Kidney (tissue), 14 donors: ENCODE data around the gene PPFIA2. TPM values are rescaled to one million over a fixed set of nuclear protein-coding genes. Genes with fewer than 3 reads are reported as not detected.

Experiments
- DNase-seq, 5 donors: peaks; one replicate each; pipeline ENCODE4 v3.0.0-alpha.2; 2013 to 2020
- FAIRE-seq: peaks from 2 replicates; lab custom pipeline; 2012; peaks lifted over from hg19 to GRCh38; lab: Jason Lieb, UNC
- H3K27ac ChIP-seq, 2 donors: one replicate each; pipeline ENCODE4 v1.7.0; 2013; ENCODE audit warnings: low read depth in 2 of 2, low read length in 2 of 2, inconsistent platforms in 1 of 2
- H3K27me3 ChIP-seq: one replicate; pipeline ENCODE4 v1.7.1; 2013; ENCODE audit warnings: low read length, inconsistent platforms; ENCODE audit not compliant: control insufficient read depth, insufficient read depth
- H3K36me3 ChIP-seq, 3 donors: one replicate each; pipeline versions ENCODE4 v1.7.0 to v1.7.1; 2013; ENCODE audit warnings: low read length in 3 of 3, control low read depth in 1 of 3, inconsistent platforms in 1 of 3; ENCODE audit not compliant: insufficient read depth in 3 of 3, control insufficient read depth in 2 of 3
- H3K4me1 ChIP-seq, 3 donors: one replicate each; pipeline versions ENCODE4 v1.7.0 to v1.7.1; 2013; ENCODE audit warnings: low read length in 3 of 3, inconsistent platforms in 1 of 3, low read depth in 1 of 3; ENCODE audit not compliant: control insufficient read depth in 2 of 3, insufficient read depth in 2 of 3
- H3K4me3 ChIP-seq, 3 donors: one replicate each; pipeline versions ENCODE4 v1.7.0 to v1.8.1; 2013; ENCODE audit warnings: low read length in 3 of 3, control low read depth in 1 of 3, inconsistent platforms in 1 of 3
- H3K9ac ChIP-seq, 3 donors: one replicate each; pipeline versions ENCODE4 v1.7.0 to v1.7.1; 2013; ENCODE audit warnings: low read length in 3 of 3, control low read depth in 1 of 3, inconsistent platforms in 1 of 3
- H3K9me3 ChIP-seq, 3 donors: one replicate each; pipeline versions ENCODE4 v1.7.0 to v1.7.1; 2013; ENCODE audit warnings: low read length in 3 of 3, control low read depth in 1 of 3, inconsistent platforms in 1 of 3; ENCODE audit not compliant: control insufficient read depth in 2 of 3, insufficient read depth in 1 of 3
- CTCF ChIP-seq: IDR thresholded peaks from 3 replicates; pipeline ENCODE4 v1.5.1; 2012; ENCODE audit warnings: mild to moderate bottlenecking, moderate library complexity, borderline replicate concordance; ENCODE audit not compliant: insufficient read depth; ENCODE audit errors: extremely low read depth
- intact Hi-C: fragments of 100-400 bp; cut with DNase I; formaldehyde crosslinking; loops from one replicate; pipeline ENCODE4 v1.11.1; 2022
- polyA plus RNA-seq: library from polyadenylated mRNA; stranded (reverse); fragments of 350-450 nt; fragmentation: Illumina TruSeq; extraction: RNeasy Lipid Tissue Mini Kit (QIAGEN cat#74804); gene quantifications from one replicate; pipeline ENCODE4 v1.2.3, GENCODE V29; 2014; ENCODE audit warnings: low read depth, low replicate concordance; ENCODE audit not compliant: insufficient read depth
- total RNA-seq: library from RNA; stranded (reverse); fragmentation: NEBNext Ultra II Directional; extraction: Animal tissue kit (Norgen Biotek cat#: 25700); gene quantifications from one replicate; pipeline ENCODE4 v1.2.1, GENCODE V29; 2021
- donor health status: control.
- donor health status: control.
- donor health status: control.
- donor health status: control.
- donor health status: control.
- donor health status: DM: yes; HTN: yes; CAD: no.
- donor health status: Normal renal cell carcinoma (clear cell type).

PPFIA2 gene
- total and polyA plus RNA-seq, 2 donors from 2014 or later, result 2.8 to 9.4 TPM

- Histone ChIP-seq H3K27me3 (no peaks in the 10 kb centered on the region), H3K9ac (no peak overlapping the region), H3K9me3 (no peaks in the 10 kb centered on the region), H3K4me3 (no peak overlapping the region), H3K4me1 (no peaks in the 10 kb centered on the region), H3K27ac (no peak overlapping the region), H3K36me3 (no peaks in the 10 kb centered on the region)
- TF ChIP-seq CTCF, result no peak
- FAIRE-seq (no peak), DNase-seq (no peak)
- intact Hi-C loops, result no loop called here
Observed at GRCh38 chr12:81692008-81692407, 67.1 kb downstream of the PPFIA2 start.

GRCh38 chr12:81683881-81684280 lies 75.3 kb downstream of the PPFIA2 start:
- no peak for TF ChIP-seq CTCF
- Histone ChIP-seq H3K4me1 (no peaks in the 10 kb centered on the region), H3K4me3 (no peak overlapping the region), H3K9me3 (no peaks in the 10 kb centered on the region), H3K9ac (no peak overlapping the region), H3K36me3 (no peaks in the 10 kb centered on the region), H3K27me3 (no peaks in the 10 kb centered on the region), H3K27ac (no peak overlapping the region)
- FAIRE-seq, result no peak
- DNase-seq, result no peak
- intact Hi-C loops, result no loop called here

- no peaks in the 10 kb centered on the region for H3K9me3 ChIP-seq
- H3K27ac ChIP-seq, result no peak overlapping the region
- no peak overlapping the region for H3K4me3 ChIP-seq
- intact Hi-C loops, result no loop called here
- H3K4me1 ChIP-seq, result no peaks in the 10 kb centered on the region
- no peaks in the 10 kb centered on the region for H3K36me3 ChIP-seq
- H3K27me3 ChIP-seq, result no peaks in the 10 kb centered on the region
- no peak for DNase-seq
- FAIRE-seq, result no peak
- H3K9ac ChIP-seq, result no peak overlapping the region
- TF ChIP-seq CTCF, result no peak
Observed at GRCh38 chr12:81679614-81680013, 79.5 kb downstream of the PPFIA2 start.

GRCh38 chr12:81670759-81671158 lies 88.4 kb downstream of the PPFIA2 start:
- Histone ChIP-seq H3K4me3 (no peak overlapping the region), H3K9ac (no peak overlapping the region), H3K9me3 (no peaks in the 10 kb centered on the region), H3K36me3 (no peaks in the 10 kb centered on the region), H3K27ac (no peak overlapping the region), H3K27me3 (no peaks in the 10 kb centered on the region), H3K4me1 (no peaks in the 10 kb centered on the region)
- TF ChIP-seq CTCF, result no peak
- no peak for DNase-seq
- no peak for FAIRE-seq
- intact Hi-C loops, result no loop called here
